Activated B cell treated with CpG ODN at 0.5 μM for 24 hours (primary cell): Measurements from ENCODE around the gene PARP8. TPM values are rescaled to one million over a fixed set of nuclear protein-coding genes. Genes with fewer than 3 reads are reported as not detected.

Experiments
- ATAC-seq: fragments of 200-7000 bp; cut with Tn5 transposase; one replicate; pipeline ENCODE4 v1.10.0; 2021; ENCODE audit warnings: low read depth, mild to moderate bottlenecking, moderate library complexity
- CTCF ChIA-PET: fragments of 350-600 bp; sonication (Branson Sonifier 250); formaldehyde crosslinking; loops from one replicate; lab custom pipeline; 2021; ENCODE audit warnings: antibody characterized with exemption; lab: Charles Lee
- POLR2A ChIA-PET: fragments of 350-600 bp; sonication (Branson Sonifier 250); formaldehyde crosslinking; loops from one replicate; lab custom pipeline; 2021; ENCODE audit warnings: antibody characterized with exemption; lab: Charles Lee
- DNase-seq: peaks from one replicate; pipeline ENCODE4 v3.0.0; 2022
- H3K27ac Mint-ChIP-seq: one replicate; pipeline ENCODE4 v1.8.0; 2020; ENCODE audit warnings: mixed read lengths
- H3K27me3 Mint-ChIP-seq: one replicate; pipeline ENCODE4 v1.8.0; 2021; ENCODE audit warnings: mixed read lengths
- H3K36me3 Mint-ChIP-seq: one replicate; pipeline ENCODE4 v1.8.0; 2021; ENCODE audit warnings: low read depth, mixed read lengths
- H3K4me1 Mint-ChIP-seq: one replicate; pipeline ENCODE4 v1.8.0; 2021; ENCODE audit warnings: mixed read lengths
- H3K4me3 Mint-ChIP-seq: one replicate; pipeline ENCODE4 v1.8.0; 2020; ENCODE audit warnings: mild to moderate bottlenecking, mixed read lengths
- H3K9me3 Mint-ChIP-seq: one replicate; pipeline ENCODE4 v1.8.0; 2020; ENCODE audit warnings: mixed read lengths
- intact Hi-C: fragments of 100-400 bp; cut with micrococcal nuclease; formaldehyde crosslinking; loops from one replicate; pipeline ENCODE4 v1.15.1; 2024
- total RNA-seq: library from RNA; stranded (reverse); gene quantifications from 2 replicates; pipeline ENCODE4 v1.2.3, GENCODE V29; 2022
- TF ChIP-seq, protein P1 (sequence below): fragments of 200-600 bp; IDR thresholded peaks from one replicate; pipeline ENCODE4 v1.8.0; 2022; ENCODE audit warnings: antibody characterized with exemption, mild to moderate bottlenecking

Gene PARP8
- total RNA-seq, 1 donor from 2014 or later = 56.0 TPM

GRCh38 chr5:50704730-50705129 lies 38.3 kb downstream of the PARP8 start:
- H3K4me1 Mint-ChIP-seq = peaks cover 56% of the 10 kb centered on the region
- intact Hi-C loops = no loop called here
- DNase-seq = no peak
- no peak for ATAC-seq
- H3K36me3 Mint-ChIP-seq = peaks cover 3% of the 10 kb centered on the region
- CTCF ChIA-PET = no interaction called here
- TF ChIP-seq, protein P1, sequence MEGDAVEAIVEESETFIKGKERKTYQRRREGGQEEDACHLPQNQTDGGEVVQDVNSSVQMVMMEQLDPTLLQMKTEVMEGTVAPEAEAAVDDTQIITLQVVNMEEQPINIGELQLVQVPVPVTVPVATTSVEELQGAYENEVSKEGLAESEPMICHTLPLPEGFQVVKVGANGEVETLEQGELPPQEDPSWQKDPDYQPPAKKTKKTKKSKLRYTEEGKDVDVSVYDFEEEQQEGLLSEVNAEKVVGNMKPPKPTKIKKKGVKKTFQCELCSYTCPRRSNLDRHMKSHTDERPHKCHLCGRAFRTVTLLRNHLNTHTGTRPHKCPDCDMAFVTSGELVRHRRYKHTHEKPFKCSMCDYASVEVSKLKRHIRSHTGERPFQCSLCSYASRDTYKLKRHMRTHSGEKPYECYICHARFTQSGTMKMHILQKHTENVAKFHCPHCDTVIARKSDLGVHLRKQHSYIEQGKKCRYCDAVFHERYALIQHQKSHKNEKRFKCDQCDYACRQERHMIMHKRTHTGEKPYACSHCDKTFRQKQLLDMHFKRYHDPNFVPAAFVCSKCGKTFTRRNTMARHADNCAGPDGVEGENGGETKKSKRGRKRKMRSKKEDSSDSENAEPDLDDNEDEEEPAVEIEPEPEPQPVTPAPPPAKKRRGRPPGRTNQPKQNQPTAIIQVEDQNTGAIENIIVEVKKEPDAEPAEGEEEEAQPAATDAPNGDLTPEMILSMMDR = no peak
- H3K4me3 Mint-ChIP-seq = no peak overlapping the region
- H3K9me3 Mint-ChIP-seq = no peaks in the 10 kb centered on the region
- POLR2A ChIA-PET = no interaction called here
- no peak overlapping the region for H3K27ac Mint-ChIP-seq
- no peaks in the 10 kb centered on the region for H3K27me3 Mint-ChIP-seq

DNA sequence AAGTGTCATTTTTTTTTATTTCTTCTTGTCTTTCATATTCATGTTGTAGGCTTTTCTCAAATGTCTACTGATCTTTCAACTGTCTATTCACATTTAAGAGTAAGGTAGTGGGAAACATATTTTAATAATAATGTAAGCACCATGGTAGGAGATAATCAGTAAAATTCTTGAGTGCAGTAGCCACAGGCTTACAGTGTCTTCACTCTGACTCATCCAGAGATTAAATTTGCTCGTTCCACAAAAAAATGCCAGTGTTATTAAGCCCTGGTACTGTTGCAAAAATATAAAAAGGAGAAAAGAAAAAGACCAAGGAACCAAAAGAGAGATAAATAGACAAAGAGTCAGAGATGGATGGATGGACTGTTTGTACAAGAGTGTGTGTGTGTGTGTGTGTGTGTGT lies 43.0 kb downstream of the PARP8 start:
- Mint-ChIP-seq H3K36me3 (peaks cover under 1% of the 10 kb centered on the region), H3K4me3 (no peak overlapping the region), H3K9me3 (no peaks in the 10 kb centered on the region), H3K4me1 (peaks cover 68% of the 10 kb centered on the region), H3K27me3 (no peaks in the 10 kb centered on the region), H3K27ac (peak overlapping the region; percentile 28)
- TF ChIP-seq, protein P1 = no peak
- no peak for DNase-seq
- intact Hi-C loops = no loop called here
- POLR2A ChIA-PET = no interaction called here
- no peak for ATAC-seq
- CTCF ChIA-PET = no interaction called here

- peaks cover 67% of the 10 kb centered on the region for H3K4me1 Mint-ChIP-seq
Measured at GRCh38 chr5:50710838-50711237, 44.4 kb downstream of the PARP8 start.

DNA sequence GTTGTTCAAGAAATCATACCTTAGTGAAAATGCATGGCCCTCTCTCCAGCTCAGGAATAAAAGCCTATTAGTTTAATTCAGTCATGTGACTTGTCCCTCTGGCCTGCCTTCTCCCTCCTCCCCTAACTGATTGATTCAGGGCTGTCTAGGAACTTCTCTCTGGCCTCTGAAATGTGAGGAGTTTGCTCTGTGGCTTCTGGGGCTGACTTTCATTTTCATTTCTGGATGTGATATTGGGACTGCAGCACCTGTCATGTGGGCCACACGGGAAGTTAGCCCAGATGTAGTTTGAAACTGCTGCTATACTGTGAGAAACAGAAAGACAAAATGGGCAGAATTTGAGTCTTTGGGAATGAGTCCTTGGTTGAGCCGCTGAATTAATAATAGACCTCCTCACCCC lies 44.8 kb downstream of the PARP8 start:
- Mint-ChIP-seq H3K27me3 (no peaks in the 10 kb centered on the region), H3K27ac (peak overlapping the region; percentile 89), H3K9me3 (no peaks in the 10 kb centered on the region), H3K4me3 (peak overlapping the region; percentile 76), H3K4me1 (peaks cover 68% of the 10 kb centered on the region), H3K36me3 (peaks cover 11% of the 10 kb centered on the region)
- no peak for DNase-seq
- POLR2A ChIA-PET = no interaction called here
- TF ChIP-seq, protein P1 = no peak
- intact Hi-C loops = loop anchor here (1.0 to 5.0 kb wide), 2 partner anchors 41 to 43 kb away; no protein-coding TSS in a partner anchor
- CTCF ChIA-PET = interaction anchor here (0.8 kb wide), 1 partner anchor 47 kb away, joined by 3 read pairs; no protein-coding TSS in a partner anchor
- peak; percentile 94 for ATAC-seq

More at GRCh38 chr5:50710838-50711237, 44.4 kb downstream of the PARP8 start:
- Mint-ChIP-seq H3K27me3 (no peaks in the 10 kb centered on the region), H3K36me3 (peaks cover 7% of the 10 kb centered on the region), H3K9me3 (no peaks in the 10 kb centered on the region), H3K4me3 (peak overlapping the region; percentile 76), H3K27ac (peak overlapping the region; percentile 89)
- TF ChIP-seq, protein P1 = no peak
- intact Hi-C loops = loop anchor here (1.0 to 5.0 kb wide), 3 partner anchors 9 to 43 kb away; no protein-coding TSS in a partner anchor
- DNase-seq (no peak), ATAC-seq (peak; percentile 25)
- POLR2A ChIA-PET = no interaction called here
- CTCF ChIA-PET = interaction anchor here (0.8 kb wide), 1 partner anchor 47 kb away, joined by 3 read pairs; no protein-coding TSS in a partner anchor

GRCh38 chr5:50712479-50712878 lies 46.0 kb downstream of the PARP8 start:
- H3K9me3 Mint-ChIP-seq = no peaks in the 10 kb centered on the region
- DNase-seq (no peak), ATAC-seq (no peak)
- TF ChIP-seq, protein P1 = no peak
- peak overlapping the region; percentile 89 for H3K27ac Mint-ChIP-seq
- H3K36me3 Mint-ChIP-seq = peaks cover 14% of the 10 kb centered on the region
- peaks cover 75% of the 10 kb centered on the region for H3K4me1 Mint-ChIP-seq
- no peaks in the 10 kb centered on the region for H3K27me3 Mint-ChIP-seq
- CTCF ChIA-PET = no interaction called here
- H3K4me3 Mint-ChIP-seq = peak overlapping the region; percentile 13
- intact Hi-C loops = loop anchor here (5.0 kb wide), 1 partner anchor 40 kb away; no protein-coding TSS in a partner anchor
- POLR2A ChIA-PET = no interaction called here
